Epithelial cell of umbilical artery (primary cell): ENCODE results near the gene C3orf22. TPM values are rescaled to one million over a fixed set of nuclear protein-coding genes. Genes with fewer than 3 reads are reported as not detected.

ENCODE experiments used
- total RNA-seq: library from RNA; depleted of rRNA; stranded (reverse); fragments of >200 nt; gene quantifications from 2 replicates; pipeline ENCODE4 v1.2.3, GENCODE V29; 2014

C3orf22 gene, protein sequence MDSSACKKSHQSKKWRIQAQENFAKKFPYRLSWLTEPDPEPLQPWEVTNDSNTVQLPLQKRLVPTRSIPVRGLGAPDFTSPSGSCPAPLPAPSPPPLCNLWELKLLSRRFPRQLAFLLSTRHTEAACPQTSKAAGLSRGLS
- not detected in 2 replicates for total RNA-seq

GRCh38 chr3:126558336-126559071, at the start of gene C3orf22:
TSS of gene C3orf22 (minus strand) at chr3:126558932. CDS start at chr3:126553390, 5,542 bp downstream.

DNA sequence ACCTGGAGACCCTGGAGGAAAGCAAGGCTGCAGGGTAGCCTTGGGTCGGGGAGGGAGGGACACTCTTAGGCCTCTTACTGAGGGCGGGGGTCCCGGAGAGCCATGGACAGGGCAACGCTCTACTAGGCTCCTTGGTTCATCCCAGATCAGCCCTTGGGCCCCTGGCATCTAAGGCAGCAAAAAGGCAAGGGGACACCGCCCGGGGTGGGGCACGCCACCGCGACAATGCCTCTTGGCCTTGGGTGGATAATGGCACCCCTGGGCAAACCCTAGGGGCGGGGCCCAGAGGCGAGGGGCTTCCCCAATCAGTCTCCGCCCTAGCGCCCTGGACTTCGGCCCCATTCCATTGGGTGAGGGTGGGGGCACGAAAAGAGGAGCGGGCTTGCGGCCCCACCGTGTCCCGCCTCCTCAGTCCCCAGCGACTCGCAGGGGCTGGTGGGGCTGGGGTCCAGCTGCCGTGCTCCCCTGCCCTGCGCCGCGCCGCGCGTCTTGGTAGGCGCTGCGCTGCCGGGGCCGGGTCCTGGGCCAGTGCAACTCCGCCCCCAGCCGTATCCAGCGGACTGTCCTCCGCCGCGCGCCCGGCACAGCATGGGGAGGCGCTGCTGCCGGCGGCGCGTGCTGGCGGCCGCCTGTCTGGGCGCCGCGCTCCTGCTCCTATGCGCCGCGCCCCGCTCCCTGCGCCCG, 34.8 kb downstream of the C3orf22 start, which contains the start of gene CHST13:
Gene CHST13, plus strand, starts transcription at position 411 of the 684 bp plus-strand sequence. Its CDS starts 178 bp downstream, at position 589.

GRCh38 chr3:126517291-126517951, 41.3 kb downstream of the C3orf22 start, which contains the start of gene UROC1:
TSS of gene UROC1 (minus strand) at chr3:126517773. CDS start at chr3:126517719, 54 bp downstream.

Other genes with a start within 250 kb of the C3orf22 start
- gene KLF15, start 201.5 kb downstream of the C3orf22 start, total RNA-seq, result 0.65 and 1.1 TPM in 2 replicates
- gene CFAP100, start 164.0 kb downstream of the C3orf22 start, total RNA-seq, result not detected in 2 replicates
- gene ZXDC, start 83.0 kb downstream of the C3orf22 start, total RNA-seq, result 12.7 and 17.0 TPM in 2 replicates
- gene UROC1, start 41.2 kb downstream of the C3orf22 start, total RNA-seq, result not detected in 2 replicates
- gene CHST13, start 34.8 kb downstream of the C3orf22 start, total RNA-seq, result not detected in 2 replicates
- gene TXNRD3, start 96.2 kb upstream of the C3orf22 start, total RNA-seq, result 7.3 and 8.4 TPM in 2 replicates
- 14.0 and 15.8 TPM in 2 replicates for gene CHCHD6, start 145.3 kb upstream of the C3orf22 start, total RNA-seq